Measurements from ENCODE around the gene ASB5.

ASB5 gene

GRCh38 chr4:176185051-176185450, 84.0 kb downstream of the ASB5 start:
- no peak for DNase-seq (ENCODE audit: low read depth in 3 of 3, low spot score in 1 of 3)
